Activated T-helper 1 cell treated with anti-CD3 and anti-CD28 coated beads, Interleukin-2, amount 50 U/mL, for 16 hours (primary cell): ENCODE data around the gene COL8A2.

Experiments used
- DNase-seq, 2 donors: peaks; one replicate each; pipeline ENCODE4 v3.0.0-alpha.2; 2020; ENCODE audit warnings: low read depth in 1 of 2, low spot score in 1 of 2

COL8A2 gene

GRCh38 chr1:36137226-36137625, 12.2 kb upstream of the COL8A2 start:
- DNase-seq = no peak

- DNase-seq = no peak
These were observed 11.5 kb upstream of the COL8A2 start for GRCh38 chr1:36136535-36136934.

GRCh38 chr1:36135796-36136195, 10.8 kb upstream of the COL8A2 start:
- DNase-seq = no peak

DNA sequence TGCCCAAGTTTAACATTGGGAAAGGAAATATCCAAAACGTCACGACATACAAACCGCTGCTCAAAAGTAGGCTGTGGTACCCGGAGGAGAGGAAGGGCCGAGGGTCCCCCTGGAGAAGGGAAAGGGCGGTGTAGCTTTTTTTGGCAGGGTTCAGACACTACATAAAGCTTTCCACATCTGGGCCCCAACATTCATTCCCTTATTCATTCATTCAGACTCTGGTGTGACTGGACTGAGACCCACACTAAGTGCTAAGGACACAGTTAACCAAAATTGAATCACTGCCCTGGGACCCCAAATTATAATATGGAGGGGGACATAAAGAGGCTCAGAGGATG, 10.3 kb upstream of the COL8A2 start:
- no peak for DNase-seq

DNA sequence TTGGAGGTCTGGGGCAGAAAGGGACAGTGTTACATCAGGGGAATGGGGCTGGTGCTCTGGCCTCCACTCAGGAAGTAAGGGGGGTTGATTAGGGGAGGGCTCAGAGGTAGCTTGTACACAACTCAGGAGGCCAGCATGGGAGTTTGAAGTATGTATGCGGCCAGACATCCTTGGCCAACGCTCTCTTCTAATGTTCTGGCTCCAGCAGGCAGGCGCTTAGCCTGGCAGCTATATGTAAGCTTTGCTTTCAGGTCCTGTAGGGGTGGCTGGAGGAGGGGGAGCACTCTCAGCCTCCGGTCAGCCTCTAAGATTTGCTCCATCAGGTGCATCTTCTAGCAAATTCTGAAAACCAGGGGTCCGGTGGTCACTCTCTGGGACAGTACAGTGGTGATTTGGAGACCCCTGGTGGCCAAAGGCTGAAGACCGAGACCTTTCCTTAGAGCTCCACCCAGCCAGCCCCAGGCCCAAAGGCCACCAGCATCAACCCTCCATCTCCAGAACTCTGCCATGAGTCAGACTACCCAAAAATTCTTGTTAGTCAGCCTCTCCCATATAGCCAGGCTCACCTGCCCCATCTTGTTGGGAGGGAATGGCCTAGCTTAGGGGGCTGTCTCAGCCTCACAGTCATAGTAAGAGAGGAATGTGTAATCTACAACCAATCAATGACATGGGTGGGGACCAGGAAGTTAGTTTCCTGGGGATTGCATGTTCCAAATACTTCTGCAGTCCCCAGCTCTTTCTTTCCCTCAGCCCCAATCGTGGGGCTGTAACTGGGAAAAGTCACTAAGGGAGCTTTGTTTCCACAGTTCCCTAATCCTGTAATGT, 9.7 kb upstream of the COL8A2 start:
- no peak for DNase-seq

- DNase-seq = no peak
These were observed 9.0 kb upstream of the COL8A2 start for GRCh38 chr1:36134031-36134430.

DNA sequence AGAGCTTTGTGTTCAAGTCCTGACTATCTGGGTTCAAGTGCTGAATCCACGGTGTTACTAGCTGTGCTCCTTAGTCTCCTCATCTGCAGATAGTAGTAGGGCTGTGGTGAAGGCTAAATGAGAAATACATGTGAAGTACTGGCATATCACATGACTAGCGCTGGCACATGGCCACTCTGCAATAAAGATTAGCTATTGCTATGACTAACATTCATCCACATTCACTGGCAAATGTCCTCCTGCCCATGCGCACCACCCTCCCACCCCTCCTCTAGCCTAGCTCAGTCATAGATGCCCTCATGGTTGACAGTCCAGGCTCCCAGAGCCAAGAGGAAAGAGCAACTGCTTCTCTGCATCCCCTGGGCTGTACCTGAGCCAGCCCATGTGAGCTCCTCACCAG, 8.5 kb upstream of the COL8A2 start:
- DNase-seq = no peak

GRCh38 chr1:36132029-36132428, 7.0 kb upstream of the COL8A2 start:
- DNase-seq = no peak

DNA sequence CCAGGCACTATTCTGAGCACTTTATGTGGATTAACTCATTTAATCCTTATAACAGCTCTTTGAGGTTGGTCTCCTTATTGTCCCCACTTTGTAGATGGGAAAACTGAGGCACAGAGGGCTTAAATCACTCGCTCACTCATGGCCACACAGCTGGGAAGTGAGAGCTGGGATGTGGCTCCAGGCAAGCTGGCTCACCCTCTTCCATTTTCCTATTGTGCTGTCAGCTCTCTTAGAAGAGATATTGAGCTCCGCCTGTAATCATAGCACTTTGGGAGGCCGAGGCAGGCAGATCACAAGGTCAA, 3.8 kb upstream of the COL8A2 start:
- DNase-seq = no peak

- DNase-seq = no peak
These were observed 3.3 kb upstream of the COL8A2 start for GRCh38 chr1:36128126-36128904.

DNA sequence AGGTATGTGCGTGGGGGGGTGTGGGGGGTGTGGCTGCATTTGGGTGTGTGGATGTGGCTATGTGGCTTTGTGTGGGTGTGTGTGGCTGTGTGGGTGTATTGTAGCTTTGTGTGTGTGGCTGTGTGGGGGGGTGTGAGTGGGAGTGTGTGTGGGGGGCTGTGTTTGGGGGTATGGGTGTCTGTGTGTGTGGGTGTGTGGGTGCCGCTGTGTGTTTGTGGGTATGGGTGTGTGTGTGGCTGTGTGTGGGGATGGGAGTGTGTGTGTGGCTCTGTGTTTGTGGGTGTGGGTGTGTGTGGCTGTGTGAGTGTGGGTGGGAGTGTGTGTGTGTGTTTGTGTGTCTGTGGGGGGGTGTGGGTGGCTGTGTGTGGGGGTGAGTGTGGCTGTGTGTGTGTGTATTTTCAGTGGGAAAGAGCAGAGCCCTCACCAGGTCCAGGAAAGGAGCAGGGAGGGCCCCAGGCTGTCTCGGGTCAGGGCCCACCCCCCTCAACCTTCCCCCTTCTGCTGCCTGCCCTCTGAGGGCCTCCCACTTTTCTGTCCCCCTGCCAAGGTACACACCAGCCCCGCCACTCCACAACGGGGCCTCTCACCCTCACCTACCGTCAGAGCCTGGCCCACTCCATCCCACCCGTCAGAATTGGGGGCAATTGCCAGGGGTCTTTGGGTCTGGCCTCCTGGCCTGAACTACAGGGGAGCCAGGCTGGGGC, 1.9 kb upstream of the COL8A2 start:
- no peak for DNase-seq

DNA sequence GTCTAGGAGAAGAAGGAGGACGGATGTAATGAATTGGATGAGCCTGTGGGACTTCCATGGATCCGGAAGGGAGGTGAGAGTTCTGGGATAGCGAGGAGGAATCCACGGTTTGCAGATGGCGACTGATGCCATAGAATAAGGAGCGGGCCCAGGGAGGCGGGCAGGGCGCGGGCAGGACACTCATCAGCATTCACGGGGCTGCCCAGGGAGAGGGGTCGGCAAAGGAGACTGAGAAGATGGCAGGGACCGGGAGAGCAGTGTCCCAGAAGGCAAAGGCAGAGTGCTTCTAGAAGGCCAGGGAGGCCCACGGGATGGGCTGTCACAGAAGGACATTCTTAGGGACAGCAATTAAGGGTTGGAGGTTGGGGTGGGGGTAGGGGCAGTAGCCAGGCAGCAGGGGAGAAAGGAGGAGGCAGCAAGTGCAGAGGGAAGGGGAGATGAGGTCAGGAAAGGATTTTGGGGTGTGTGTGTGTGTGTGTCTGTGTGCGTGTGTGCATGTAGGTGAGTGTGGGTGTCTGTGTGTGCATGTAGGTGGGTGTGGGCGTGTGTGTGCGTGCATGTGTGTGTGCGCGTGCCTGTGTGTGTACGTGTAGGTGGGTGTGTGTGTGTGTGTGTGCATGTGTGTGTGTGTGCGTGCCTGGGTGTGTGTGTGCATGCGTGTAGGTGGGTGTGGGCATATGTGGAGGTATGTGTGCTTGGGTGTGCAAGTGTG, 1.1 kb upstream of the COL8A2 start:
- no peak for DNase-seq

- DNase-seq = no peak
These were observed 456 bp downstream of the COL8A2 start for GRCh38 chr1:36124404-36125128.

GRCh38 chr1:36123356-36123755, 1.7 kb downstream of the COL8A2 start:
- no peak for DNase-seq

- no peak for DNase-seq
These were observed 2.7 kb downstream of the COL8A2 start for GRCh38 chr1:36122062-36123030.

GRCh38 chr1:36119456-36119855, 5.6 kb downstream of the COL8A2 start:
- DNase-seq = no peak

GRCh38 chr1:36118447-36119204, 6.4 kb downstream of the COL8A2 start:
- DNase-seq = no peak

GRCh38 chr1:36116901-36117300, 8.1 kb downstream of the COL8A2 start:
- DNase-seq = no peak

DNA sequence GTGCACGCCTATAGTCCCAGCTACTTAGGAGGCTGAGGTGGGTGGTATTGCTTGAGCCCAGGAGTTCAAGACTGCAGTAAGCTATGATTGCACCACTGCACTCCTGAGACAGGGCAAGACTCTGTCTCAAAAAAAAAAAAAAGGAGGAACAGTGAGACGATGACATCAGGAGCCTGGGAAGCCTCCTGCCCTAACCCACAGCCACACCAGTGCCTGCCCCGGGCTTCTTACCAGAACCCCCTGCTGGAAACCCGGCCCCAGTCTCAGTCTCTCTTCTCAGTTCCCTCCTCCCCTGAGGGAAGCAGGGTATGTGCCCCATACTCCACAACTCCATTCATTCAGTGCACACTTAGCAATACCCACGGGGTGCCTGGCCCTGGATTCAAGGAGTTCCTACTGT, 9.1 kb downstream of the COL8A2 start:
- DNase-seq = no peak
